GM19240 (cell line): ENCODE data around the gene FXYD4.

Experiments
- DNase-seq: peaks from one replicate; pipeline ENCODE4 v3.0.0; 2011; ENCODE audit warnings: low spot score; ENCODE audit not compliant: insufficient read length

Gene FXYD4

DNA sequence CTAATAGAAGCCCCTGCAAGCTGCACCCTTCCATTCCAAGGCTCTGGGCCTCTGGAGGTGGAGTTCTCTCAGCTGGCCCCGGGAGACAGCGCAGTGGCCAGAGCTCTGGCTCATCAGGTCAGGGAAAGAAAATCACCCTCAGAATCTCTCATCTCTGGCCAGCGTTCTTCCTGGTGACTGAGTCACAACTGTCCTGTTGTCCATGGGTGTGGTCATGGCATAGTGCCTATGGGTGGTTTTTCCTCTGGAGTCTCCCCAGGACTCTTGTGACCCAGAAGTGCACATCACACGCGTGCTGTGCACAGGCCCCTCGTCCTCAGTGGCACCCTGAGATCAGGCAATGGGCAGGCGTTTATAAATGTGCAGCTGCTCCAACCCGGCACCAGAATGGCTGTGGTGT lies 27.4 kb upstream of the FXYD4 start:
- DNase-seq = no peak

GRCh38 chr10:43347997-43348396 lies 23.4 kb upstream of the FXYD4 start:
- no peak for DNase-seq

DNA sequence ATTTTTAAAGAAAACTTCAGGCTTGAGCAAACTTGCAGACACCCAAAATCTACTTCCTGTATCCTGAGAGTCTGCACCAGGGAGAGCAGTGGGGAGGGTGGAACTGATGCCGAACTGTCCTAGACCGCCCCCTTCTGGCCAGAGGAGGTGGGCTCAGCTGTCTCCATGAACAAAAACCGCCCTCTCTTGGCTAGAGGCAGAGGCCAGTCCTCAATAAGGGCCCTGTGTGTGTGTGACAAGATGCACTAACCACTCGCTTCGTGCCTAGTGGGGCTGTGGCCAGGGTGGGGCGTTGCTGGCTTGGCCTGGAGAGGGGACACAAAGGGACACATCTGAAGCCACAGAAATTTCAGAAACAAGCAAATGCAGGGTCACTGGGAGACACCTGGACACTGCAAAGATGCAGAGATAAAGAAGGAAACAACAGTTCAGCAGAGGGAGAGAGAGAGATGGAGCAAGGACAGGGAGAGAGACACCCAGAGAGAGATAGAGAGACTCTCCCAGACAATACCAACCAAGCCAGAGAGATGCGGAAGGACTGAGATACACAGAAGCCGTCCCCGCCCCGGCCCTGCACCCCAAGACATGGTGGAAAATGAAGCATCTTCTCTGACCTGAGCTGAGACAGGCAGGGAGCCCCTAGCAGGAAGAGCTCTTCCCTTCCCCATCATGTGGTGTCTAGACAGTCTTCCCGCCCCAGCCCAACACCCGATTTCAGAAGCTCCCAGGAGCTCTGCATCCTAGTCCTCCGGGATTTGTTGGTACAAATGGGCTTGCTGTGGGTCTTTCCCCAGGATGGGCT lies 22.7 kb upstream of the FXYD4 start:
- DNase-seq = peak; percentile 96

DNA sequence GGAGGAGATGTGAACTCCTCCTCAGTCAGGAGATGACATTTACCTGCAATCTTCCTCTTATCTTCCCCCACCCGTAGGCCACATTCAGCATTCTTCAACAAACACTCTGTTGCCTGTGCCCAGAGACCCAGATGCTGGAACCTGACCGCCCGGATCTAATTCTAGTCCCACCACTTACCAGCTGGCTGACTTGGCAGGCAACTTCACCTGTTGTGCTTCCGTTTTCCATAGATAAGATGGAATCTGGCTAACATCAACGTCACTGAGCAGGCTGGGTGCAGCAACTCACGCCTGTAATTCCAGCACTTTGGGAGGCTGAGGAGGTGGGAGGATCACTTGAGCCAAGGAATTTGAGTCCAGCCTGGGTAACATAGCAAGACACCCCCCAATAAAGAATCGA lies 21.3 kb upstream of the FXYD4 start:
- no peak for DNase-seq

DNA sequence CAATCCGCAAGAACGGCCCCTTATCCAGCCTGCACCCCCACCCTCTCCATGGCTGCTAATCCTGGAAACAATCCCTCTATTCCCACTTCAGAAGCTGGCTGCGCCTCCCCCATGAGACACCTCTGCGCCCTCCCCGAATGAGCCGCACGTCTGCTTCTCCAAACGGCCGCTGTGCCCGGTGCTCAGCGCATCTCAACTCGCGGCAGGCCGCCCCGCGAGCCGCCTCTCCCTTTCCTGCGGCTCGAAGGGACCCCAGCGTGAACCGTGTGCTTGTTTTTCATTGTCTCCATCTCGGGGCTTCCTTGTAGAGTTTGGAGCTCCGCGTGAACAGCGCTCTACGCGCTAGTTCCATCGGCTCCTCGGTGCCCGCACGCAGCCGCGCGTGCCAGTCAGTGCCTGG lies 20.8 kb upstream of the FXYD4 start:
- DNase-seq = no peak

DNA sequence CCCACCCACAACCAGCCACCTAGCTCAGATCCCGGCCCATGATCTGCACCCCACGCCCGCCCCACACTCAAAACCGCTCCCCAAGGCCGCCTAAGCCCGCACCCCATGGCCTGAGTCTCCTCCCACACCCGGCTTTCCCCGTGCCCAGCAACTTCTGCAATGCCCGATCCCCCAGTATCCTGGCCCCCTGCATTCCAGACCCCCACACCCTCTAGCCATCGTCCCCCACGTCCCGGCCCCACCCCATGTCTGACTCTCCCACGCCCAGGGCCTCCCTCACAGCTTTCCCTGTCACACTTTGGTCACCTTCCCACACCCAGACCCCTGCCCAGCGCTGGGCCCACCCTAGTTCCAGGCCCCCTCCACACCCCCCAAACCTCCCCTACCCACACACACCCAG lies 20.1 kb upstream of the FXYD4 start:
- DNase-seq = no peak

DNA sequence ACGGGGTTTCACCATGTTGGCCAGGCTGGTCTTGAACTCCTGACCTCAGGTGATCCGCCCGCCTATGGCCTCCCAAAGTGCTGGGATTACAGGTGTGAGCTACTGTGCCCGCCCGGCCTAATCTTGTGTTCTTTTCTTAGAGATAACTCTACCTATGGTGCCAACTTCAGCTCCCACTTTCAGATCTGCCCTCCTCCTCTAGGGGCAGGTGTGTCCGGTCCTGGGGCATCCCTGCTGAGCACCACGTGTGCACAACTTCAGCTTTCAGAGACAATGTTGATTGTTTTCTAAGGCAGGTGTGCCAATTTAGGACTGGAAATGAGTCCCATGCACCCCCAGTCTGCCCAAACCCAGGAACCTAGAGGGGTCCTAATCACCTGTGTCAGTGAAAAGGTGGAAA lies 18.5 kb upstream of the FXYD4 start:
- DNase-seq = no peak

- DNase-seq = no peak
Observed at GRCh38 chr10:43353495-43354329, 17.7 kb upstream of the FXYD4 start.

- no peak for DNase-seq
Observed at GRCh38 chr10:43354330-43354635, 17.2 kb upstream of the FXYD4 start.

DNA sequence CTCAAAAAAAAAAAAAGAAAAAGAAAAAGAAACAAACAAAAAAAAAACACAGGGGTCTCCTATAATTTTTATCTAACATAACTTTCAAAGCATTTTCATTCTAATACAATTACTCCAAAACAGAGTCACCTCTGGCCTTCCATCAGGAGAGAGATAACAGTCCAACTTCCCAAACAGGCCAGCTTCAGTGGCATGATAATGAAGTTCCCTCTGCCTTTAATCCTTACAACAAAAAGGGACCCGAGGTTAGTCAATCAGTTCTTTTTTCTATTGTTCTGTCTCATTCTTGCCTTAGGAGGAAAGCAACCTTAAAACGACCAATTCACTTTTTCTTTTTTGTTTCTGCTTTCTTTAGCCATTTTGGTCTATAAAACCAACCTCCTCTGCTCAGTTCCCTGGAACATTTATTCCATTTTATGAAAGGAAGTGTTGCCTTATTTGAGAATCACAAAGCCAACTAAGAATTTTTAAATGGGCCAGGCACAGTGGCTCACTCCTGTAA lies 16.5 kb upstream of the FXYD4 start:
- DNase-seq = no peak

GRCh38 chr10:43355749-43356371 lies 15.6 kb upstream of the FXYD4 start:
- DNase-seq = no peak

DNA sequence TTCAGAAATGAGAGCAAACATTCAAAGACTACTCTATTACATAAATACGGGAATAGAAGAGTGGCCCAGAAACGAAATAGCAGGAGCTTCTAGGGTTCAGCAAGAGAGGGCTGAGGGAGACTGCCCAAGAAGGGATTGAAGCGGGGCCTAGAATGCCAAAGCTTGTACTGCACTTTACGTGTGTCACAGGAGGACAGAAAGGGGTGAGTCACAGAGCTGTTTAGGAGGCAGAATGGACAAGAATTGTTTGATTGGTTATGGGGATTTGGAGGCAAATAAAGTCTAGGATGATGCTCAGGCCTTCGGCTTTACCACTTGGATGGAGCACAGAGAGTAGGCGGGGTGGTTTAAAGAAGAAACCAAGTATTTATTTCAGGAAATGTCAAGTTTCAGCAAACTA lies 11.3 kb upstream of the FXYD4 start:
- DNase-seq = no peak

DNA sequence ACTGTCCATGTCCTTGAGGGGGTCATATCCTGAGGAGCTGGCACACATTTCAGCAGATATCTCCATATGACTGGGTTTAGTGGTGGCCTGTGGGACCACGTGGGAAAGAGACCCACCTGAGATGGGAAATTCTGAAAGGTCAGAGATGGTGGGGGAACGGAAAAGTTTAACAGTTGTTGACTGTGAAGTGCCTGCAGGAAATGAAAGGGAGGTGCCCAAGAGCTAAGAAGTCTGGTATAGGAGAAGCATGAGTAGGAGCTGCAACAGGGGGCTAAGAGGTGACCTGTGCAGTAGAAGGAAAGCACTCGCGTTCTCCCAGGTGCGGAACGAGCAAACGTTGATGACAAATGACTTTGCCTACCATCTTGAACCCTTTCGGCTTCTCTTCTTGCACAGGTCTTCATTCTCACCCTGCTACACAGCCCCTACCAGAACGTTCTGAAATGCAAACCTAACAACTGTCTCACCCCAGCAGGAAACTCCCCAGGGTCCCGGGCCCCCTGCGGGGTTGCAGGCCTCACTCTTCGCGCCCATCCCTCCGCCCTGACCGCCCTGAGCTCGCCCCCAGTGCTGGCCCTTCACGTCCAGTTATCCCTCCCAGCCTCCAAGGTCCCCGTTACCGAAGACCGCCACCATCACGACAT lies 9.8 kb upstream of the FXYD4 start:
- DNase-seq = no peak

DNA sequence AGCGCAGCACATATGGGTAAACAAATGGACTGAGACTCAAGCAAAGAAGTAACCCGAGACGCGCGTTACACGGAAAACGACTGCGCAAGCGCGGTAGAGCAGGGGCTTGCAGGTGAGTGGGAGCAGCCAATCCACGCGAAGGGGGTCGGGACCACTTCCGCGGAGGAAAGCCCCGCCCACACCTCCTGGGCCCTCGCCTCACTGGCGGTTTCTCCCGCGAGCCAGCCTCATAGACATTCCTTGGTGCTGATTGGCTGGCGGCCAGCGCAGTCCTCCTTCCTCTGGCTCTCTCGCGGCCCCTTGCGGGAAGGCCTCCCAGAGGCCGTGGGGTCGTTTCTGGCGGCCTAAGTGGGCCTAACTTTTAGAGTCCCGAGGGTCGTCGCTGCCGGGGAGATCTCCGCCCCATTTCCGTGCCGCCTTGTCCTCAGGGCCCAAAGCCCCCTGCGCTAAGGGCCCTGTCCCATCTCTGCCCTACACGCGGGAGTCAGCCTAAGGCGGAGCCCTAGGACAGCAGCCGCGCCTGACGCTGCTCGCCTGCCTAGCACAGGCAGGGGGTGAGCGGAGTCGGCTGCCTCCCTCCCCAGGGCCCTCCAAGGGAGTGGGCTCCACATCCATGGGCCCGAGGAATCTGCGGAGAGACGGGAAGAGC lies 9.1 kb upstream of the FXYD4 start:
- peak; percentile 88 for DNase-seq

DNA sequence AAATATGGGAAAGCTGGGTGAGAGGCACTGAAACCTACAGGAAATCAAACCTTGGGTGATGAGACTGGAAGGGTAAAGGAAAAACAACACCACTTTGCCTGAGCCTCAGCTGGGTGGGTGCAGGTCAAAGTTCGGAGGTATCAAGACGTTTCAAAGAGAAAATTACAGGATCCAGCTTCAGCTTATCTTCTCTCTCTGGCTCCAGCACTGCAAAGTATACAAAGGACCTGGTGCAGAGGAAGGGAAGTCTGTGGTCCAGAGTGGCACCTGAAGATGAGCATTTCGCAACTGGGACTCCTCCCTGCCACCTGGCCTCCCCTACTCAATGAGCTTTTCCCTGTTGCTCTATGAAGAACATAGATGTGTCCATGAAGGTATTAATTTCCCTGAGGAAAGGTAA lies 6.4 kb upstream of the FXYD4 start:
- no peak for DNase-seq

GRCh38 chr10:43369921-43370320 lies 1.5 kb upstream of the FXYD4 start:
- no peak for DNase-seq

GRCh38 chr10:43370671-43371215 lies 693 bp upstream of the FXYD4 start:
- DNase-seq = no peak

GRCh38 chr10:43372765-43373361 lies 1.4 kb downstream of the FXYD4 start:
- DNase-seq = no peak

DNA sequence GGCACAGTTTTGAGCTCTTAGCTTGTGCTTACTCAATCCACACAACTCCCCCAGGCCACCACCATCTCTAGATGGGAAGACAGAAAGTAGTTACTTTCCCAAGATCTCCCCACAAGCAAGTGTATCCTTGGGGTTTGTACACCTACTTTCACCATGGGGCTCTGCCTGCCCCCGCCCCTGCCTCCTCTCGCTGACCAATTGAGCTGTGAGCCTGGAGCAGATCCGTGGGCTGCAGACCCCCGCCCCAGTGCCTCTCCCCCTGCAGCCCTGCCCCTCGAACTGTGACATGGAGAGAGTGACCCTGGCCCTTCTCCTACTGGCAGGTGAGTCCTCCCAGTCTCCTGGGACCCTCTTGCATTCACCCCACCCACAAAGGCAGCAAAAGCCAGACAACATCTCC lies 2.0 kb downstream of the FXYD4 start:
- DNase-seq = no peak

GRCh38 chr10:43374194-43374593 lies 2.8 kb downstream of the FXYD4 start:
- no peak for DNase-seq
